GM18520 (cell line): ENCODE results near the gene SMAD5.

ENCODE experiments used
- ATAC-seq: cut with Tn5 transposase; IDR thresholded peaks from one replicate; pipeline ENCODE4 v1.9.1; 2021; ENCODE audit not compliant: unreplicated experiment

The SMAD5 gene

GRCh38 chr5:136153581-136154236 is 21.1 kb downstream of the SMAD5 start:
- no peak for ATAC-seq

DNA sequence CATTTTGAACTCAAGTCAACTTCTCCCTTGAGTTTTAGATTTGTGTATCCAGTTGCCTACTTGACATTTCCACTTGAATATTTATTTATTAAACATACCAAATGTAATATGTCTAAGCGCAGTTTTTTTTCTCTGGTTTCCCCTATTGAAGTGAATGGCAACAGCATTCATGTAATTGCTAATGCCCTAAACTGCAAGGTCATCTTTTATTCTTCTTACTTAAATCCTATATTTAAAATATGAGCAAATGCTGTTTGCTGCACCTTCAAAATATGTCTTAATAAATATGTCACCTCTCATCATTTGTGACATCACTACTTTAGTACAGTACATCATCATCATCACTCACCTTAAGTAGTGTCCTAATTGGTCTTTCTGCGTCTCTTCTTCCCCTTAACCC is 22.4 kb downstream of the SMAD5 start:
- no peak for ATAC-seq

DNA sequence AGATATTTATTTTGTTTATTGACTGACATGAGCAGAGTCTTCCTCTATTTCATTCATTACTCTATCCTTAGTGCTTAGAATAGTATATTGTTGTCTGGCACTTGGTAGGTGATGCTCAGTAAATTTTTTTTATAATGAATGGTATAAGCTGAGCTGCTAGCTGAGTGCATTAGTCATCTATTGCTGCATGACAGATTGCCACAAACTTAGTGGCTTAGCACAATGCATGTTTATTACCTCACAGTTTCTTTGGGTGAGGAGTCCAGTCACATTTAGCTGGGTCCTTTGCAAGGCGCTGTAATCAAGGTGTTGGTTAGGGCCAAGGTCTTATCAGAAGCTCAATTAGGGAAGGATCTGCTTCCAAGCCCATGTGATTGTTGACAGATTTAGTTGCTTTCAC is 23.1 kb downstream of the SMAD5 start:
- ATAC-seq, result no peak

DNA sequence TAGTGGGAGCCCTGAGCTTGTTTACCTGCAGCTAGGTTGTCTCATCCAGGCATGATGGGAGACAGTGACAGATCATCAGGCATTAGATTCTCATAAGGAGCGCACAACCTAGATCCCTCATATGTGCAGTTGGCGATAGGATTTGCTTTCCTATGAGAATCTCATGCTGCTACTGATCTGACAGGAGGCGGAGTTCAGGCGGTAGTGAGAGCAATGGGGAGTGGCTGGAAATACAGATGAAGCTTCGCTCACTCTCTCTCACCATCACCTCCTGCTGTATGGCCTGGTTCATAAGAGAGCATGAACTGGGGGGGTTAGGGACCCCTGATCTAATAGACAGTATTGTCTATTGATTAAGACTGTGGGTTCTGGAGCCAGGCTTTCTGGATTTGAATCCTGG is 24.9 kb downstream of the SMAD5 start:
- ATAC-seq, result no peak

GRCh38 chr5:136159457-136159856 is 26.8 kb downstream of the SMAD5 start:
- no peak for ATAC-seq

DNA sequence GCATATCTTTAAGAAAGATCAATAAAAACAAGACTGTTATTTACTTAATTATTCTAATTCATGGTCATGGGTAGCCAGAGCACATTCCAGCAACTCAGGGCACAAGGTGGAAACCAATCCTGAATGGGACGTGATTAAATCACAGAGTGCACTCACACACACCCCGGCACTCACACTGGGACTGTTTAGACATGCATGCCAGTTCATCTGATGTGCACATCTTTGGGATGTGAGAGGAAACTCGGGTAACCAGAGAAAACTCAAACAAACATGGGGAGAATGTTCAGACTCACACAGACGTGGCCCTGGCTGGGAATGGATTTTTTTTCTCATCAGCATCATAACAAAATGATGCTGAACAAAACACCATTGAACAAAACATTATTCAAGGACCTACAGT is 29.4 kb downstream of the SMAD5 start:
- no peak for ATAC-seq

DNA sequence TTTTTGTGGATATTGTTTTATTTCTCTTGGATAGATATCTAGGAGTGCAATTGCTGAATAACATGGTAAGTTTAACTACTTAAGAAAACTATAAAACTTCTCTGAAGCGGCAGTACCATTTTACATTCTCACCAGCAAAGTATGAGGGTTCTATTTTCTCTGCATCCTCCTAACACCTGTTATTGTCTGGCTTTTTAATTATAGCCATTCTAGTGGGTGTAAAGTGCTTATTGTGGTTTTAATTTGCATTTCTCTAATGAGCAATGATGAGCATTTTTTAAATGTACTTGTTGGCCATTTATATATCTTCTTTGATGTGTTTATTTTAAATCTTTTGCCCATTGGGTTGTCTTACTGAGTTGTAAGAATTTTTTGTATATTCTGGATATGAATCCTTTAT is 31.6 kb downstream of the SMAD5 start:
- ATAC-seq, result no peak

- no peak for ATAC-seq
Observed at GRCh38 chr5:136166909-136167308, 34.3 kb downstream of the SMAD5 start.

DNA sequence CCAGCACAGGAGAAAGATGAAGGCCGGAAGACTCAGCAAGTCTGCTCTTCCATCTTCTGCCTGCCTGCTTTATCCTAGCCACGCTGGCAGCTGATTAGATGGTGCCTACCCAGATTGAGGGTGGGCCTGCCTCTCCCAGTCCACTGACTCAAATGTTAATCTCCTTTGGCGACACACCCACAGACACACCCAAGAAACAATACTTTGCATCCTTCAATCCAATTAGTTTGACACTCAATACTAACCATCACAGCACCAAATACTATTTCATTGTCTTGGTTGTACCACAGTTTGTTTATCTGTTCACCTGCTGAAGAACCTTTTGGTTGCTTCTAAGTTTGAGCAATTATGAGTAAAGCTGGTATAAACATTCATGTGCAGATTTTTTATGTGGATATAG is 36.6 kb downstream of the SMAD5 start:
- ATAC-seq, result no peak

DNA sequence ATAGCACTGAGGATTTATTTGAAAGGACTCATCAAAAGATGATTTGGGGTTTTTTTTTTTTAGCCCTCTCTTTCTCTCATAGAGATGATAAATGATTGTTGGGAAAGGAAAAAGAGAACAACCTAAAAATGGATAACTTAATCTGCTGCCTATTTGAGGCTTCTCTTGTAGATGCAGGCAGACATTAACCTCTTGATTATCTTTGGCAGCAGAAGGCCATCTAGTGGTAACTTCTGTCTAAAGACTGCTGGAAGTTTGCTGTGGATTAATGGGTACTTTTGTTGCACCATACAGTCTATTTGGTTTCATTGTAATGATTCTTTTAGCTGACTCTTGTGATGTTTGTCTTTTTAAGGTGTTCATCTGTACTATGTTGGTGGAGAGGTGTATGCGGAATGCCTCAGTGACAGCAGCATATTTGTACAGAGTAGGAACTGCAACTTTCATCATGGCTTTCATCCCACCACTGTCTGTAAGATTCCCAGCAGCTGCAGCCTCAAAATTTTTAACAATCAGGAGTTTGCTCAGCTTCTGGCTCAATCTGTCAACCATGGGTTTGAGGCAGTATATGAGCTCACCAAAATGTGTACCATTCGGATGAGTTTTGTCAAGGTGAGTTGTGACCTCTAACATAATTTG is 41.5 kb downstream of the SMAD5 start:
- ATAC-seq, result peak; percentile 45

DNA sequence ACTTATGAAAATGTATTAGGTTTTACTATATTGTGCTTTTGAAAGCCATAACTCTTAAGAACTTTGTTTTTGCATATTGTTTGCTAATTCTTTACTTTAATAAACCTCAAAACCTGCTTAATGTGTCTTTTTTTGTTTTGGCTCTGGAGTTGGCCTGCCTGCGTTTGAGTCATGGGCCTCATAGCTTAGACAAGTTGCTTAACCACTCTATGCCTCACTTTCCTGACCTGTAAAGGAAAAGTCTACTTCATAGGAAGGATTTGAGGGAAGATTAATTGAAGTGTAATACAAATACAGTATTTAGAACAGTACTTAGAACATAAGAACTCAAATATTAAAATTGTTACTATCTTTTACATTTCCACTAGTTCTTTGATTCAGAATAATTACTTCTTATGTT is 50.0 kb downstream of the SMAD5 start:
- no peak for ATAC-seq

- no peak for ATAC-seq
Observed at GRCh38 chr5:136185974-136186665, 53.5 kb downstream of the SMAD5 start.

DNA sequence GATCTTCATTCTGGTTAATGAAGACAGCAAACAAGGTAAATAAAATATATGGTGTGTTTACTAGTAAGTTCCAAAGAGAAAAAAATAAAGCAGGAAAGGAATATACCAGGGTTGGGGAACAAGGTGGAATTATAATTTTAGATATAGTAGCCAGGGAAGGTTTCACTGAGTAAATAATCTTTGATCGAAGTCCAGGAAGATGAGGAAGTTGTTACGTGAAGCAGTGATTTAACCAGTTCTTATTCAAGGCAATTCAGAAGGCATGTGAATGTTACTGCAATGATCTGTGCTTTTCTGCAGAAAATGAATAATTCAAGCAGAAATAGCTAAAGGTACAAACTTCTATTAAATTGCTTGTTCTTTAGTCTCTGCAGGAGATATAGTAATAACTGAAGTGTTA is 54.2 kb downstream of the SMAD5 start:
- ATAC-seq, result no peak

DNA sequence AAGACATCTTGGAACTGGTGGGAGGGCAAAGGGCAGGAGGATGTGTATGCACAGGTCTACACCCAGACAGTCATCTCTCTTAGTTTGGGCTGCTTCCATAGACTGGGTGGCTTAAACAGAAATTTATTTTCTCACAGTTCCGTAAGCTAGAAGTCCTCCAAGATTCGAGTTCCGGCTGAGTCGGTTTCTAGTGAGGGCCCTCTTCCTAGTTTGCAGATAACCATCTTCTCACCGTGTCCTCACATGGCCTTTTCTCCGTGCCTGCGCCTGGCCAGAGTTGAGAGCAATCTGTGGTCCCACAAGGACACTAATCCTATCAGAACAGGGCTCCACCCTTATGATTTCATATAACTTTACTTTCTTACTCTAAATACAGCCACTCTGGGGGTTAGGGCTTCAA is 56.2 kb downstream of the SMAD5 start:
- no peak for ATAC-seq

DNA sequence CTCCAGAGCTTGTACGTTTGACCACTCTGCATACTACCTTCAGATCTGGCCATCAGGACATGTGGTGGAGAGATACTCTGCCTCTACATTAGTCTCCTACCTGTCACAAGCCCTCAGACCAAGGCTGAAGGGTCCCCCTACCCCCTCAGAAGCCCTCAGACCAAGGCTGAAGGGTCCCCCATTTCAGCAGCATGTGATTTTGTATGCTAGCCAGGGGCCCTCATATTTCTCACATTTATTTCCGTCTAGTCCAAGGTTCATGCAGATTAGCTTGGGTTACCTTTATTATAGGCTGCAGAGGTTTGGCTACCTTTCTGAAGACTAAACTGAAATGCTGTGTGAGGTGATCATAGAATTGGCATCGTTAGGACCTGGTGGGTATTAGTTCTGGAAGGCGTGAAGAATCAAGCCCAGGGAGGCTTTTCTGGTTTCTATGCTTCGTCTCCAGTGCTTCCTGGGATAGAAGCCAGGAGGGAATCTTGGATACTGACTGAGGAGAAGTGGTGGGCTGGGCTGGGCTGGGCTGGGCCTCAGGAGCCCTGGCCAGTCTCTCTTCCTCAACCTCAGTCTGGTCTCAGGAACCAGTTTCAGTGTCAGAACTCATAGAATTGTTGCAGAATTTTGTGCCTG is 57.6 kb downstream of the SMAD5 start:
- ATAC-seq, result no peak

DNA sequence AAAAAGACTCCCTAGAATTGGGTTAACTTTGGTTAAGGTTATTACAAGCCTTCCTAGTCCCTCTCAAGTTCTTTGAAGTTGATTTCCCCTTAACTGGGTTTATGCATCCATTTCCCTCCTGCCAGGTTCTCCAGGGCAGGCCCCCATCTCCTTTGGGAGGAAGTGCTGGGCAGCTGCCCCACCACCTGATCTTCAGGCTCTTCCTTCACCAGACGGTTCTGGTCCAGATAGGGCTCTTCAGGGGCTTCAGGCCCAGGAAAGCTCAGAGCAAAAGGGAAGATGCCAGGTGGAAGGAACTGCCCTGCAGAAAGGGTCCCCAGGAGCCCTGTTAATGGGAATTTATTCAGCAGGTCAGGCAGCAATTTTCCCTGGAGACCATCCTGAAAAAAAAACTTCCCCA is 58.3 kb downstream of the SMAD5 start:
- no peak for ATAC-seq

DNA sequence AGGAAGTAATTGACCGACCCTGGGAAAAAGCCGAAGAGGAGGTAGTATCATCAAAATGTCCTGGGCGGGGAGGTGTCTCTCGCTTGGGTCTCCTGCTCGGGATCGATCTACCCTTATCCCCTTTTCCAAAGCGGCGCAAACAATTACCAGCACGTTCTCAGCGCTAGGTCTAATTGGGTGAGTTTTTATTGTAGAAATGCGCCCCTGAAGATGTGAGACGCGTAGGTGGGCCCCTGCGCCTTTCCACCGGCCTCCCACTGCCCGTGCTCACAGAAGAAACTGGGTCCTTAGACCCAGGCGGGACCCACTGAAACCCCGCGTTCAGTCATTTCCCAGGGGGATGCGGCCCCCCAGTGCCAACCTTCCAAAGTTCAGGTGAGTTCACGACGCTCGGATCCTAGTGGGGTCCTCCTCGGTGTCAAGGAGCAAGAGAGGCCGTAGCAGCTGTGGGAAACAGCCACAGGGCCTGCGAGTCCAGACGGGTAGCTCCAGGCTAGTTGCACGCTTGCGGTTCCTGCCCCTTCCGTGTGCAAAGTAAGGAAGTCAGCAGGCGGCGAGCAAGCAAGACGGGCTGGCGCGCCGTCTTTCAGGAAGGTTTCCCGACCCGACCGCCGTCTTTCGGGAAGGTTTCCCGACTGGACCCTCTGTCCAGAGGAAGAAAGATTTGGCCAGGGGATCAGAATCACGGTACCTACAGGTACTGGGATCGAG is 58.8 kb downstream of the SMAD5 start:
- ATAC-seq, result no peak

DNA sequence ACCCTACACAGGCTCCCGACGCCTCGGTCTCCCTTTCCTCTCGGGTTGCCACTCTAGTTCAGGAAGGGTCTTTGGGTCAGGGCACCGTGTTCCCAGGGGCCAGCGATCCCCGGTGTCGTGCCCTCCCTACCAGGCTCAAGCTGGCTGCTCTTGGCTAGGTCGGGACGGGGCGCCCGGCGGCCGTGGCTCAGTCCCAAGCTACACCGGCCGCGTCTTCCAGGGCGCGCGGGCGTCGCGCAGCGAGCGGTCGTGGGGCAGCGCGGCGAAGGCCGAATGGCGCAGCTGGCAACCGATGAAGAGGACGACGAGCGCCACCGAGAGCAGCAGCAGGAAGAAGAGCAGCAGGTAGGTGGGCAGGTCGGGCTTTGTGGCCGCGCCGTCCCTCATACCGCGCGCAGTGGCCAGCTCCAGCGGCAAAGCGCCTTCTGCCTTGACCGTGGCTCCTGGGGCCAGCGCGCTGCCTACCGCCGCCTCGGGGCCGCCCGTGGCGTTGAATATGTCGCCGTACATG is 59.4 kb downstream of the SMAD5 start:
- no peak for ATAC-seq

- no peak for ATAC-seq
Observed at GRCh38 chr5:136192526-136193321, 60.1 kb downstream of the SMAD5 start, which contains the start of gene SMIM32. TSS of gene SMIM32 (minus strand) at chr5:136193162. CDS start at chr5:136192524, 638 bp downstream.

GRCh38 chr5:136193322-136193935 is 60.8 kb downstream of the SMAD5 start:
- no peak for ATAC-seq
